ENCODE data around the gene CMBL.

CMBL gene

DNA sequence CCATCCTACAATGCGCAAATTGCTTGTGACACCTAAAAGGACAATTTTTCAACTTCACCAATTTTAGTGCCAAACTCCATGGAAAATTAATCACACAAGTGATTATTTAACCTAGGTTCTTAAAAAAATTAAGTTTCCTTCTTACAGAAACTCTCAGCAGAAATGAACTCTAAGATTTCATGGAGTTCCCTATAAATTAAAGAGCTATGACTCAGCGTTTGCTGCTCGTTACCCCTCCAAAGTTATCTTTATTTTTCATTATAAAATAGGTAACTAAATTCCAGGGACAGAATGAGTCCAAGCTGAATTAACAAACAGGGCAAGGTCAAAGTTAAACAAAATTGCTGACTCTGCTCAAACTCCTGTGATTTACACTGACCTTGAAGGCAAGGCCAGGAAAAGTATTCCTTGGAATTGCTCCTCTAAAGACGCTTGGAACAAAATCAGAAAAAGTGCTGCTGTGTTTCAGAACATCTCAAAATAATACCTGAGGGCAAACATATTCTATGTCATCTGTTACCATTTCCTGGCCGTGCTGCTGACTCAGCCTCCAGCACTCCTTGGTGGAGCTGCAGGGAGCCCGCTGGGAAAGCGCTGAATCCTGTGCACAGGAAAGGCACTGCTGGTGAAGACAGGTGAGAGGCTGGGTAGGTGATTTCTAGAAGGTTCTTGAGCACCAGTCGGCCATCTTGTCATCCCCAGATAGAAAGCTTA, 2.5 kb upstream of the CMBL start:
- no peak for DNase-seq (ENCODE audit: low read depth)

DNA sequence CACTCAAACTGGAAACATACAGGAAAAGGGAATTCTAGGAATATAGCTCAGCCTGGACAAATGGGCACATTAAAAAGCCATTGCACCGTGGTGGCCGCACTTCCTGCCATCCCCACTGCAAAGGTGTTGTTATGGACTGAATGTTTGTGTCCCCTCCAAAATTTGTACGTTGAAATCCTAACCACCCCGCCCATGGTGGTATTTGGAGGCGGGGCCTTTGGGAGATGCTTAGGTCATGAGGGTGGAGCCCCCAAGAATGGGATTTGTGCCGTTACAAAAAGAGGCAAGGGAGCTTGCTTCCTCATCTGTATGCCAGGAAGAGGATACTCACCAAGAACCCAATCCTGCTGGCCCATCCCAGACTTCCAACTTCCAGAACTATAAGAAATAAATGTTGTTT, 1.1 kb upstream of the CMBL start:
- DNase-seq (ENCODE audit: low read depth), result no peak

GRCh38 chr5:10306806-10307205, 896 bp downstream of the CMBL start:
- DNase-seq (ENCODE audit: low read depth), result no peak

DNA sequence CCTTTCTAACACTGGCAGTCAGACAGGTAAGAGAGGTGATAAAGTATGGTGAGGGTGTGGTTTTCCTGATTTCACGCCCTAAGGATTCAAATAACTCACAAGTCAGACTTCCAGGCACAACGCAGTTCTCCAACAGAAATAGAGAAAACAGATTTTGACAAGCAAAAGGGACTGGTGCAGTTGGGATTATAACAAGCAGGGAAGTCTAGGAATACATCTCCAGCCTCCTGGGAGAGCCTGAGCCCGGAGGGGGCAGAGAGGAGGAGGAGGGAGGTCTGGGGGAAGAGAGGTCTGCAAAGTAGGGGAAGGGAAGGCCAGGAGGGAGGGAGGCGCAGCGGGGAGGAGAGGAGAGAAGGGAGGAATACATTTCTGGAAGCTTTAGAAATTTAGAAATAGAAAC, 1.6 kb downstream of the CMBL start:
- no peak for DNase-seq (ENCODE audit: low read depth)

GRCh38 chr5:10304932-10305331, 2.8 kb downstream of the CMBL start:
- no peak for DNase-seq (ENCODE audit: low read depth)

DNA sequence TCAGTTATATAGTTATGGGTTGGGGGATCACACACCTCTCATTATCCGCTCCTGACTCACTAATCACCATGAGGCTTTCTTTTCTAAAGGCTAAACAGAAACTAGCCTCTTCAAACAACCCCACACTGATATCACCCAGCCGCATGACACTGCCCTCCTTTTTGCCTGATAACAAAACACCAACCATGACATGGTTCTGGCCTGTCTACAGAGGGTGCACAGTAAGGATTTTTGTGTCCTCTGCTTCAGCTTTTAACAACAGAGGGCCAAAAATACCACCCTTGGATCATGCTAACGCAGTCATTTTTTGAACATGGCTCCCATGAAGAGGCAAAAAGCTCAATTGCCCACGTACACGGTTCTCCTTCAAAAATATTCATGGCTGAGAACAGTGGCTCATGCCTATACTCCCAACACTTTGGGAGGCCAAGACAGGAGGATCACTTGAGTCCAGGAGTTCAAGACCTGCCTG, 4.0 kb downstream of the CMBL start:
- no peak for DNase-seq (ENCODE audit: low read depth)

GRCh38 chr5:10303201-10303600, 4.5 kb downstream of the CMBL start:
- DNase-seq (ENCODE audit: low read depth), result no peak

DNA sequence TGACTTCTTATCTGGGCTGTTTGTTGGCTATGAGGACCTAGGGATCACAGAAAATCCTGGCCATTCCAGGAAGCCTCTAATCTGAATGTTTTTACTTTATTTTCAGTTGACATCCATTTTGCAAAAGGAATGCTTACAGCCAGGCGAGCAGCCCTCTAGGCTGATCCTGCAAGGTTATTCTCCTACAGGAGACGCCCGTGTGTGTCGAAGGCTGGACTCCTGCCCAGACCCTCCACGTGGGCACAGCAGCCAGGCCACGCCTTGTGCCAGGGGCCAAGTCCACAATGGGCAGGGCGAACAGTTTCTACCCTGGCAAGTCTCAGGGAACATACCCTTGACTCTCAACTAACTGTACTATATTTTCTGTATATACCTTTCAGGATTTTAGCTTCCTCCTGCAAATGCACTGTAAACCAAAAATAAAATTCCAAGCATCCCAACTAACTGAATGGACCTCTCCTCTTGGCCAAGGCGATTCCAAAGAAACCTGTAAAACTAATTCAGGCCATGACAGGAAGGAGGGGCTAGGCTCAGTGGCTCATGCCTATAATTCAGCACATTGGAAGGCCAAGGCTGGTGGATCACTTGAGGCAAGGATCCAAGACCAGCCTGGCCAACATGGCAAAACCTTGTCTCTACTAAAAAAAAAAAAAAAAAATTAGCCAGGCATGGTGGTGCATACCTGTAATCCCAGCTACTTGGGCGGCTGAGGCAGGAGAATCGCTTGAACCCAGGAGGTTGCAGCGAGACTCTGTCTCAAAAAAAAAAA, 5.7 kb downstream of the CMBL start:
- DNase-seq (ENCODE audit: low read depth), result no peak

- no peak for DNase-seq (ENCODE audit: low read depth)
These were observed 6.4 kb downstream of the CMBL start for GRCh38 chr5:10301266-10301665.

DNA sequence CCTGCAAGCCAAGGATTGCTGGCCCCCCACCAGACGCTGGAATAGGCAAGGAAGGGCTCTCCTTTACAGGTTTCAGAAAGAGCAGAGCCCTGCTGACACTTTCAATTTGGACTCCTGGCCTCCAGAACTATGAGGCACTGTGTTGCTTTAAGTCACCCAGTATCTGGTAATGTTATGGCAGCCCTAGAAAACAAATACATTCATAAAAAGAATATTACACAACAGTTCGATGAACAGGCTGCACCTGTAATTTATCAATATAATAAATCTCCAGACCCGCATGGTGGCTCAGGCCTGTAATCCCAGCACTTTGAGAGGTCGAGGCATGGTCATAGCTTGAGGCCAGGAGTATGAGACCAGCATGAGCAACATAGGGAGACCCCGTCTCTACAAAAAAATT, 7.5 kb downstream of the CMBL start:
- no peak for DNase-seq (ENCODE audit: low read depth)

DNA sequence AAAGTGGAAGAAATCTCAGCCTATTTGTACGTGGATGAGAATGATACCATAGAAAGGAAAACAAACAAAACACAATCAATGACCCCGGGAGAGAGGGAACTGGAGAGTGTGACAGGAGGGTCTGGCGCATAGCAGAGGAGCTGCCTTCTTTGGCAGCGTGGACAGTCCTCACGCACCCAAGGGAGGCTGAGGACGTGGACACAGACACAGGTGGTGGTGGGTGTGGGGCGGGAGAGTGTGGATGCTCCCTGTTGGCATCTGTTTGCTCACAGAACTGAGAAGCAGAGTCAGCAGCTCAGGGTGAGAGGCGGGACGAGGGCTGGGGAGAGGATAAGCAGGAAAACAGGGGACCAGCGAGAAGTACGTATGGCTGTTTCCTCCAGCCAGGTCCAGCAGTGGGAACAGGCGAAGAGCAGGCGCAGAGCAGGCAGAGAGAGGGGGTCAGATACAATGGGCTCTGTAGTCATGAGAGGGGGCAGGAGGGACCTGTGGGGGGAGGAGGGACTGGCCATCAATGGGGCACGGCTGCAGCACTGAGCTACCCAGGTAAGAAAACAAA, 10.0 kb downstream of the CMBL start:
- DNase-seq (ENCODE audit: low read depth), result no peak

- no peak for DNase-seq (ENCODE audit: low read depth)
These were observed 11.9 kb downstream of the CMBL start for GRCh38 chr5:10295619-10296326.

DNA sequence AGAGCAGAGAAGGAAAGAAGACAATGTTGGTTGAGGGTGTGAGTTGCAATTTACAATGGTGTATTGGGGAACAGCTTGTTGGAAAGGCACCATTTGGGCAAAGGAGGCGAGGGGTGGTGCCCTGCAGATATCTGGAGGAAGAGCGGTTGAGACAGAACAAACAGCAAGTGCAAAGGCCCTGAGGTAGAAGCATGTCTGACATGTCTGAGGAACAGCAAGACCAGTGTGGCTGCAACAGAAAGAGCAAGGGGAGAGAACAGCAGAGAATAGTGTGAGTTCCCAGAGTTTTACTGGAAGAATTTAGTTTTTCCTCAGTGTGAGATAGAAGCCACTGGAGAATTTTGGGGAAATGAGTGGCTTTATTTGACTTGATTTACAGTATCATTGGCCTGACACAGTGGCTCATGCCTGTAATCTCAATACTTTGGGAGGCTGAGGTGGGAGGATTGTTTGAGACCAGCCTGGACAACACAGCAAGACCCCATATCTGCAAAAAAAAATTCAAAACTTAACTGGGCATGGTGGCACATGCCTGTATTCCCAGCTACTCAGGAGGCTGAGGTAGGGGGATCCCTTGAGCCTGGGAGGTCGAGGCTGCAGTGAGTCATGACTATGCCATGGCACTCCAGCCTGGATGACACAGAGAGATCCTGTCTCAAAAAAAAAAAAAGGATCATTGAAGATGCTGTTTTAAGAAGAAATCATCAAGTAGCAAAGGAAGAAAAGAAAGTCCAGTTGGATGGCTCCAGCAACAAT, 13.6 kb downstream of the CMBL start:
- DNase-seq (ENCODE audit: low read depth), result no peak

GRCh38 chr5:10291692-10292339, 15.9 kb downstream of the CMBL start:
- no peak for DNase-seq (ENCODE audit: low read depth)

GRCh38 chr5:10290438-10290837, 17.3 kb downstream of the CMBL start:
- DNase-seq (ENCODE audit: low read depth), result no peak

DNA sequence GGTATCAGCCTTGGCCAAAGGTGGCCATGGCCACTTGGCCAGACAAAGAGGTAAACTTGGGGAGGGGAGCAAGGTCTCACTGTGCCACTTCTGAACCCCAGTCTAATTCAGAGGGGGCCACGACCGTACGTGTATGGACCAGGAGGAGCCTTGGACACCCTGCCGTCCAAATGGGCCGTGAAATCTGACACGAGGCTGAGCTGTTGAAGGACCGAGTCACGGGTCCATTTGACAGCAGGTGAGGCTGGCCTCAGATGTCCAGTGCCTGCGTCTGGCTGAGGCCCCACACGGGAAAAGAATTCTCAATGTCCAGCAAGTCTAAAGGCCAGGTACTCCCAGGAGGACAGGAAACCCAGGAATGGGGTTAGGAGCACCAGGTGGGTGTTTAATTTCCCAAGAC, 17.7 kb downstream of the CMBL start:
- no peak for DNase-seq (ENCODE audit: low read depth)

DNA sequence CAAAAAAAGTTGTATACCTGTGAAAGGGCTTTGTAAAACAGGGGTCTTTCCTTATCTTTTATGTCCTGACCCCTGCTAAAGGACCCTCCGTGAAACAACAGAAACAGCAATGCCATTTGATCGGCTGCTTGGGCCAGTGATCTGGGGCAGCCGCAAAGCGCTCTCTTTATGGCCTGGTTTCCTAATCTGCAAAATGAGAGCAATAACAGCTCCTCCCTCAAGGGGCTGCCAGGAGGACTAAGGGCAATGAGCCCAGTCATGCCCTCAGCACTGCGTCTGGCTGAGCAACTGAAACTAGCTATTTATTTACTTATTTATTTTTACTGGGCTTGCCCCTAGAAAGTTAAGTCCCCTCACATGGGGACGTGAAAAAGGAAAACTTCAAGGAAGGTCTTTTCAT, 18.3 kb downstream of the CMBL start:
- DNase-seq (ENCODE audit: low read depth), result no peak

DNA sequence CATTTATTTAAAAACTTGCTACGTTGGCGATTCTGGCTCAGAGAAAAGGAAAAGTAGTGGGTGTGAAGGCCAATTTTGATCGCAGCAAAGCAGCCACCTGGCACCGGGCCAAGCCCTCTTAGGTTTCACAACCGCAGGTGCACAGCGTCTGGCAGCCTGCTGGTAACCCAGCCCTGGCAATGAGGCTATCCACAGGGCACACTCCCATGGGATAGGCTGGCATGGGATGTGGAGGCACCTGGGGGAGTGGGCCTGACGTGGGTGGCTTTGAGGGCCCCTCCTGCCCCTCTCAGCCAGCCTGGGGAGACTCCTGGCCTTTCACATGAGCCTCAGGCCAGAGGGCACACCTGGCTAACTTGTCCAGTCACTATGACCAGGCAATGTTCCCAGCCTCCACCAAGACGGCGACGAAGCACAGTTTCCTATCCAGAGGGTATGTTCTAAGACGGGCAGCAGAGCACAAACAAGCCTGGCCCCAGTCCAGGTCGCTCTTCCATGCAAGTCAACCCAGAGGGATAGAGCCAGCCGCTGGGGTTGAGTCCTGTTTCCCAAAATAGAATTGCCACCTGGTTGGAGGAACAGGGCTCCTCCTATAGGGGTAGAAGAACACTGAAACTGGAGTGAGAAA, 19.0 kb downstream of the CMBL start:
- DNase-seq (ENCODE audit: low read depth), result no peak

DNA sequence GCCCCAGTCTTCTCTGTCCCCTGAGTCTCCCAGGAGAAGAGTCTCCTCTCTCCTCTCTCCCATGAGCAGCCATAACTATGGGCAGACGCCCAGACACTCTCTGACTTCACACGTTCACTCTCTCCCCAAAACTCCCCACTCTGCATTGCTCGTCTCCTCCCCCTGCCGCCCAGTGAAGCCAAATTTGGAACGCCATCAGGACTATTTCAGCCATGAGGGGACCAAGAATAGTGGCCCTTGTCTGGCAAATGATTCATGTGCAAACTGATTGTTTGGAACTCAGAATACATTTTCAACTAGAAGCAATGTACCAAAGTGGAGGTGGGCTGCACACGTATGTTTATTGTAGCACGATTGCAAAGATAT, 20.9 kb downstream of the CMBL start:
- DNase-seq (ENCODE audit: low read depth), result no peak

DNA sequence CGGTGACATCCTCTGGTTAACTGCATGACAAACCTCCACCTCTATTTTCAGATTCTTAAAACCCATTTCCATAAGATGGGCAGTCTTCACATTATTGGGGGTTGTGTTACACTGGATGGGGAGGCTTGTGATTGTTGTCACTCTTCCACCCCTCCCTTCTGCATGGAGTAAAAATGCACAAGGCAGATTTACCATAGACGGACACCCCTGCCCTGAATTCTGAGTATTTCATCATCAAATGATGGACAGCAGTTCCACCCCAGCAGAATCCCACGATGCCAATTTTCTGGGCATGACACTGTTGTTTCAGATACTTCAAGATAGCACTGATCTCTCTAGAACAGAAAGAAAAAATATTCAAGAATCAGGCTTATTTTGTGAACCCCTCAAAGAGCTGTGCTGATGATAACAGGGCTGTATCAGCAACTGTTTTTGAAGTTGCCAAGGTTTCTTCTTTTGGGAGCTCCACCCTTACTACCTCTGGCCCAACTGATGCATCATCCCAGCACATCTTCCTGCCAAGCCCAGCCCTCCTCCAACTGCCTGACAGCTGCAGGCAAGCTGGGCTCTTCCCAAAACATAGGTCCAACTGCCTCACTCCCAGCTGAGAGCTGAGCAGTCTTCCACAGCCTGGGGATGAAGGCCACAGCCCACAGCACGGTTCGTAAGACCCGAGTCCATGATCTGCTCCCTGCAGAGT, 21.4 kb downstream of the CMBL start:
- no peak for DNase-seq (ENCODE audit: low read depth)
